GM20000 (cell line): ENCODE results near the gene DUSP28.

Source experiments
- DNase-seq: peaks from one replicate; pipeline ENCODE4 v3.0.0; 2012; ENCODE audit warnings: low spot score
- TF ChIP-seq, protein P1 (sequence below): IDR thresholded peaks from 2 replicates; pipeline ENCODE4 v1.5.1; 2012; ENCODE audit warnings: mild to moderate bottlenecking, control low read depth; ENCODE audit errors: extremely low read depth, missing control alignments

Gene DUSP28

DNA sequence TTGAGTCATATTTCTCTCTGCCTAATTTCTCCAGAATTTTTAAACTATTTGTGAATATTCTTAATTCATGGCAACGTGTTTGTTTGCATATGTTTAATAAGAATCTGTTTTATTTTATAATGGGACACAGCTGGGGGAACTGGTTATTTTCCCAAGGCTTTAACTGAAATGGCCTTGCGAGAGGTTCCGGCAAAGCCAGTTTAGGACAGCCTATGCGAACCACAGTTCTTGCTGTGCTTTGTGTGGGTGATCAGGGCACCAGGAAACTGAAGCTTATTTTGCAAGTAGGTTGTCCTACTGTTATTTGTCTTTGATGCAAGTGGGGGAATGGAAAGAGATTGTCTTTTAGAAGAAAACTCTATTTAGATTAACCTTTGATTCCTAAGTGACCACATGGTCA is 8.9 kb upstream of the DUSP28 start:
- TF ChIP-seq, protein P1, sequence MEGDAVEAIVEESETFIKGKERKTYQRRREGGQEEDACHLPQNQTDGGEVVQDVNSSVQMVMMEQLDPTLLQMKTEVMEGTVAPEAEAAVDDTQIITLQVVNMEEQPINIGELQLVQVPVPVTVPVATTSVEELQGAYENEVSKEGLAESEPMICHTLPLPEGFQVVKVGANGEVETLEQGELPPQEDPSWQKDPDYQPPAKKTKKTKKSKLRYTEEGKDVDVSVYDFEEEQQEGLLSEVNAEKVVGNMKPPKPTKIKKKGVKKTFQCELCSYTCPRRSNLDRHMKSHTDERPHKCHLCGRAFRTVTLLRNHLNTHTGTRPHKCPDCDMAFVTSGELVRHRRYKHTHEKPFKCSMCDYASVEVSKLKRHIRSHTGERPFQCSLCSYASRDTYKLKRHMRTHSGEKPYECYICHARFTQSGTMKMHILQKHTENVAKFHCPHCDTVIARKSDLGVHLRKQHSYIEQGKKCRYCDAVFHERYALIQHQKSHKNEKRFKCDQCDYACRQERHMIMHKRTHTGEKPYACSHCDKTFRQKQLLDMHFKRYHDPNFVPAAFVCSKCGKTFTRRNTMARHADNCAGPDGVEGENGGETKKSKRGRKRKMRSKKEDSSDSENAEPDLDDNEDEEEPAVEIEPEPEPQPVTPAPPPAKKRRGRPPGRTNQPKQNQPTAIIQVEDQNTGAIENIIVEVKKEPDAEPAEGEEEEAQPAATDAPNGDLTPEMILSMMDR, result no peak
- no peak for DNase-seq

DNA sequence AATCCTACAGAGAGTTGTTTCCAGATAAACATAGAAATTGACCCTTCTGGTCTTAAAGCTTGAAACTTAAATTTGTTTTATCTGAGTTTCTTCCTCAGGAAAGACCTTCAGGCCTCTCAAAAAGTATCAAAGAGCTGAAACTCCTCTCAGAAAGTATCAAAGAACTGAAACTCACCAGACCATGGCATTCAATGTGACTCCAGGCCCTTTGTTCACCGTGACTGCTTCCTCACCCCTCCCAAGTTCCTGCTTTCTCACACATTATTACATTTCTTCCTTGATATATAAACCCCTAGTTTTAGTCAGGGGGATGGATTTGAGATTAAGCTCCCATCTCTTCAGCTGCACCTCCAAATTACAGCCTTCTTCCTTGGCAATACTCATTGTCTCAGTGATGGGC is 8.3 kb upstream of the DUSP28 start:
- TF ChIP-seq, protein P1, result no peak

GRCh38 chr2:240553956-240554480 is 6.1 kb upstream of the DUSP28 start:
- TF ChIP-seq, protein P1, result no peak
- DNase-seq, result no peak

More for the DNA sequence above, 8.3 kb upstream of the DUSP28 start:
- DNase-seq, result no peak

DNA sequence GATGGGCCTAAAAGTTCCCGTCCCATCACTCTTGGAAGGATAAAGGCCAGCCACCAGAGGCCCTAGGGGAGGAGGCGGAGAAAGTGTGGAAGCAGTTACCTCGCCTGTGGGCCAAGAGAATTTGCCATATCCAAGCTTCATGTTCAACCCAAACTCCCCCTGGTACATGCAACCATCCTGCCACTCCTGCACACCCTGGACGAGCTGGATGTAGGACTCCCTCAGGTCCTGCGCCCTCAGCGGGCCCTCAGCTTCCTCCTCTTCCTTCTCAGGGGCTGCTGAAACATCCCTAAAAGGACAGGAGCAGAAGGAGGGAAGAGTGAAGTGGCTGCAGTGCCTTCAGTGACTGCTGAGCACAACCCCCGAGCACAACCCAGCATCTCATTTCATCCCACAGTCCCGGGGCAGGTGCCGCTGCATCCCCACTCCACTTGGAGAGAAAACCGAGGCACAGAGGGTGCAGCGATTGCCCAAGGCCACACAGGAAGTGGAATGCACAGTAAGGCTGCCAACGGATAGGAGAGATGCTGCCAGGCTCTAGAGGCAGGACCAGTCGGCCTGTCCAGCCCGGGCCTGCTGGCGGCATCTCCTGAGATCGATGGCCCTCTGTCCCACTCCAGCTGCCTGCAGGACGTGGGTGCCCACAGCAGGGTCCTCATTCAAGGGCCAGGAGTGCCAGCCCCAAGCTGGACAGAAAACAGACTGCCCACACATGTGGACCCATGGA is 5.2 kb upstream of the DUSP28 start:
- DNase-seq, result no peak
- TF ChIP-seq, protein P1, result no peak

DNA sequence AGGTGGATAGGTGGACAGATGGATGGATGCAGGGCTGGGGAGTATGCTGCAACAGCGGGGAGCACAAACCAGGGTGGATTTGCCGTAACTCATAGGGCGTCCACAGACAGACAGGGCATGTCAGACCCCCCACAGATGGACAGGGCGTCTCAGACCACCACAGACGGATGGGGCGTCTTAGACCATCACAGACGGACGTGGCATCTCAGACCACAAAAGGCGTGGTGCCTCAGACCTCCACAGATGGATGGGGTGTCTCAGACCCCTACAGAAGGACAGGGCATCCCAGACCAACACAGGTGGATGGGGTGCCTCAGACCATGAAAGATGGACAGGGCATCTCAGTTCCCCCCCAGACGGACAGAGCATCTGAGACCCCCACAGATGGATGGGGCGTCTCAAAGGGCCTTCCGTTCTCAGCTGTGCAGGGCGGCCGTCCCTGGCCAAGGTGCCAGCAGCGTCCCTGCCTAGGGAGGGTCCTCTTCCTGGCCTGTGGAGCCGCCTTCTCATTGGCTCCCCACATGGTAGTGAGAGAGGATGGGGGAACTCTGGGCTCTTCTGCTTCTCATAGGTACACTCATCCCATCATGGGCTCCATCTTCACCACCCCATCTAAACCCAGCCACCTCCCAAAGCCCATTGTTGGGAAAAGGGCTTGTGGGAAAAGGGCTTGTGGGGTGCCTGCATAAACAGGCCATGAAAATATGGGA is 4.5 kb upstream of the DUSP28 start:
- TF ChIP-seq, protein P1, result no peak
- no peak for DNase-seq

DNA sequence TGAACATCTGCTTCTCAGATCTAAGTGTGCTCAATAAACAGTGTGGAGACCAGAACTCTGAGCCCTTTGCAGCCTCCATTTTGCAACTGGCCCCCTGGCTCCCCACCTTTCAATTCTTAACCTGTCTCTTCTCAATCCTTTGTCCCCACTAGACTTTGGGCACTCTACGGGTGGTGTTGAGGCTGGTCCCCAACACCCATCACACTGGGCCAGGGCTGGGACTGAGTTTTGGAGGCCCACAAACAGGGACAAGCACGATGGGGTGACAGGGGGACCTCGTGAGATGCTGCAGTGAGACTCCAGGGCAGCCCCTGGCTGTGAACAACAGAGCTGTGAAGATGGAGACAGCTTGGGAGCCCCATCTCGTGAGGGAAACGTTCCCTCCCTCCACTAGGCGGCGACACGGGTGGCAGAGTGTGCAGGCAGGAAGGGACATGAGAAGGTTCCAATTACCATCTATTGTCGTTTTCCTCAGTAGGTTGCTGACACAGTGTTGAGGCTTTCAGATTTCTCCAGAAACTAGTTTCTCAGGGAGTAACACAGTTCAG is 3.5 kb upstream of the DUSP28 start:
- TF ChIP-seq, protein P1, result peak; percentile 54
- DNase-seq, result peak; percentile 73

- TF ChIP-seq, protein P1, result no peak
Observed at GRCh38 chr2:240557101-240557751, 2.9 kb upstream of the DUSP28 start.

More at GRCh38 chr2:240557101-240557751, 2.9 kb upstream of the DUSP28 start:
- DNase-seq, result no peak
